ENCODE data around the gene PARP15.

The PARP15 gene

DNA sequence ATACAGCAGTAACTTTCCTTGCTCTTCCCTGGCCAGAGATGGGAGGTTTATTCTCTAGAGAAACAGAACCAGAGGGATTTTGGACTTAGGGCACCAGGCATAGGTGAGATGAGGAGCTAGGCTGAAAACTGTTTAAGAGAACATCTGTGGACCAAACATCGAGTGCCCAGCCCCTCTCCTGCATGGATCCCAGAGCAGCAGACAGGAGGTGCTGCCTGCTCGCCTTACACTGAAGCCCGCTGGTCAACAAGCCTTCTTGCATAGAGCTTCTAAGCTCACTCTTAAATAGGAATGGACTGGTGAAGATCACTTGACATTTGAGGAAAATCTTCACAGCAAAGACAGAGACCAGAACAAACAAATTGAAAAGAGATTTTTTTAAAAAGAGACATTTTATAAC is 41.2 kb downstream of the PARP15 start:
- TF ChIP-seq, protein P1, sequence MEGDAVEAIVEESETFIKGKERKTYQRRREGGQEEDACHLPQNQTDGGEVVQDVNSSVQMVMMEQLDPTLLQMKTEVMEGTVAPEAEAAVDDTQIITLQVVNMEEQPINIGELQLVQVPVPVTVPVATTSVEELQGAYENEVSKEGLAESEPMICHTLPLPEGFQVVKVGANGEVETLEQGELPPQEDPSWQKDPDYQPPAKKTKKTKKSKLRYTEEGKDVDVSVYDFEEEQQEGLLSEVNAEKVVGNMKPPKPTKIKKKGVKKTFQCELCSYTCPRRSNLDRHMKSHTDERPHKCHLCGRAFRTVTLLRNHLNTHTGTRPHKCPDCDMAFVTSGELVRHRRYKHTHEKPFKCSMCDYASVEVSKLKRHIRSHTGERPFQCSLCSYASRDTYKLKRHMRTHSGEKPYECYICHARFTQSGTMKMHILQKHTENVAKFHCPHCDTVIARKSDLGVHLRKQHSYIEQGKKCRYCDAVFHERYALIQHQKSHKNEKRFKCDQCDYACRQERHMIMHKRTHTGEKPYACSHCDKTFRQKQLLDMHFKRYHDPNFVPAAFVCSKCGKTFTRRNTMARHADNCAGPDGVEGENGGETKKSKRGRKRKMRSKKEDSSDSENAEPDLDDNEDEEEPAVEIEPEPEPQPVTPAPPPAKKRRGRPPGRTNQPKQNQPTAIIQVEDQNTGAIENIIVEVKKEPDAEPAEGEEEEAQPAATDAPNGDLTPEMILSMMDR (IDR thresholded peaks at IDR 0.05; ENCODE audit: low read depth, low read length), result no peak

DNA sequence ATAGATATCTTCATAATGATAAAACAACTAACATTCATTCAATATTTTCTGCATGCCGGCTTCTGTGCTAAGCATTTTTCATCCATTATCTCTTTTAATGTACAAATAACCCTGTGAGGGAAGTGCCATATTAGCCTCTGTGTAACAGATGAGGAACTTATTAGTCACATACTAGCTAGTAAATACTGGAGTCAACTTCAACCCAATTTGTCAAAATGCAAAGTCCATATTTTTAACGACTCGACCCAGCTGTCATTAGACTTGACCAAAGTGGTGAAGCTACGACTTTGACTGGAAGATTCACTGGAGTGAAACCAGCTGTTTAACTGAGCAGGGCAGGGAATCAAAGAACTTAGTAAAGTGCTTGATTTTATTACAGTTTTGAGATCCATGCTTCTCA is 41.6 kb downstream of the PARP15 start:
- no peak overlapping the region for H3K4me3 ChIP-seq (ENCODE audit: low read depth, low read length)
- TF ChIP-seq, protein P1 (IDR thresholded peaks at IDR 0.05; ENCODE audit: low read depth, low read length), result no peak

More for the DNA sequence above, 41.2 kb downstream of the PARP15 start:
- H3K4me3 ChIP-seq (ENCODE audit: low read depth, low read length), result no peak overlapping the region

DNA sequence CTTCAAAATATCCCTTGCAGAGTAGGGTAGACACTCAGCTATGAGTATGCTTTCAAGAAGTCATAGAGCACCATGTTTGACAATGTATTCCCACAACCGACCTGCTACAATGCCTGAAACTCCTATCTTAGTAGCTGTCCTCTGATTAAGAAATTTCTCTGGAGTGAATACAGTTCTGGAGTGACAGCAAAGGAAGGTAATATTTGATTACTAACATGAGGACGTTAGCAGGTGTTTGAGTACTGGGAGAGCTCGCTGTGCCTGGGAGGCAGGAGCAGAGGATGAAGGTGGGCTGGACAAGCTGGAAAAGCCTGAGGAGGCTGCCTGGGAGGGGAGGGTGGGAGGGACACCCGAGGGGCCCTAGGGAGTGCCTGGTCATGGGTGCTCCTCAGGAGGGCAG is 42.9 kb downstream of the PARP15 start:
- H3K4me3 ChIP-seq (ENCODE audit: low read depth, low read length), result no peak overlapping the region
- TF ChIP-seq, protein P1 (IDR thresholded peaks at IDR 0.05; ENCODE audit: low read depth, low read length), result no peak

DNA sequence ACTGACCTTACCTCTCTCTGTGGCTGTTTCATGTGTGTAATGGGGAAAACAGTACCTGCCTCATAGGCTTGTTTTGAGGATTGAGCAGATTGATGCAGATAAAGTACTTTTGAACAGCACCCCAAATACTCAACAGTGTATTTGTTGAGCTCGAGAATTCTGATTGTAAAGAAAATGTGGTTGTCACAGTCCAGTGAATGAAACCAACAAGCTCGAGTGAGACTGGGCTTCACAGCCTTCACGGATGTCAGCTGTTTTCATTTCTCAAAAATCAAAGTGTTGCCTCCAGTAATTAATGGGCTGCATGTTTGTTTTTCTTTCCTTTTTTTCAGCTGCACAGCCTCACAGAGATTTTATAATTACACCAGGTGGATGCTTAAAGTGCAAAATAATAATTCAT is 43.7 kb downstream of the PARP15 start:
- no peak overlapping the region for H3K4me3 ChIP-seq (ENCODE audit: low read depth, low read length)
- TF ChIP-seq, protein P1 (IDR thresholded peaks at IDR 0.05; ENCODE audit: low read depth, low read length), result no peak

DNA sequence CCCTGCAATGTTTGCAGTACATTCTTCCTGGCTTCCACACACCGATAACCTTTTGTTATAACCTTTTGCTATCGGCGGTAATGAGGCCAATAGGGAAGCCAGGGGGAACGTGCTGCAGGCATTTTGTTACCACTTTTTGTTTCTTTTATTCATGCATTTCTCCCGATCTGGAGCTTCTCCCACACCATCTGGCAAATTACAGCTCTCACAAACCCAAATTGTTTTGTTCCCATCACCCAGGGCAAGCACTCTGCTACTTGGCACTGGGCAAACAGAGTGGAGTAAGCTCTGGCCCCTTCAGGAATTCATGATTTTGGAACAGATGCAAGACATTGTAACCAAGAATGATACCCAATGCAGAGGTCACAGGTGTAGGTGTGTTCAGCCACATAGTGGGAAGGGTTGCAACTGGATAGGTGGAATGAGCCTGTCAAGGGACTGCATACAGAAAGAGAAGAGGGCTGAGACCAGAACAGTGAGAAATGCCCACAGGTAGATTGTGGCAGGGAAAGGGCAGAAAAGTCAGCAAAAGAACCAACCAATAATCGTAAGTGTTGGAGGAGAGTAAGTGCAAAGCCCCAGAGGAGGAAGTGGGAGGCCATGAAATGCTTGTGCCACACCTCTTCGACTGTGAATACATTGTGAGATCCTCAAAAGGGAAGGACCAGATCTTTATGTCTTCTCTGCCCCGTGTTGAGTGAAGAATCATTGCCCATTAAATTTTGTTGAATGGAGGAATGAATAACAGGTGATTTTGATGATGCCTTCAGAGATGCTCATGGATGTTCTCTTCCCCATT is 45.8 kb downstream of the PARP15 start:
- TF ChIP-seq, protein P1 (IDR thresholded peaks at IDR 0.05; ENCODE audit: low read depth, low read length), result no peak
- H3K4me3 ChIP-seq (ENCODE audit: low read depth, low read length), result no peak overlapping the region

DNA sequence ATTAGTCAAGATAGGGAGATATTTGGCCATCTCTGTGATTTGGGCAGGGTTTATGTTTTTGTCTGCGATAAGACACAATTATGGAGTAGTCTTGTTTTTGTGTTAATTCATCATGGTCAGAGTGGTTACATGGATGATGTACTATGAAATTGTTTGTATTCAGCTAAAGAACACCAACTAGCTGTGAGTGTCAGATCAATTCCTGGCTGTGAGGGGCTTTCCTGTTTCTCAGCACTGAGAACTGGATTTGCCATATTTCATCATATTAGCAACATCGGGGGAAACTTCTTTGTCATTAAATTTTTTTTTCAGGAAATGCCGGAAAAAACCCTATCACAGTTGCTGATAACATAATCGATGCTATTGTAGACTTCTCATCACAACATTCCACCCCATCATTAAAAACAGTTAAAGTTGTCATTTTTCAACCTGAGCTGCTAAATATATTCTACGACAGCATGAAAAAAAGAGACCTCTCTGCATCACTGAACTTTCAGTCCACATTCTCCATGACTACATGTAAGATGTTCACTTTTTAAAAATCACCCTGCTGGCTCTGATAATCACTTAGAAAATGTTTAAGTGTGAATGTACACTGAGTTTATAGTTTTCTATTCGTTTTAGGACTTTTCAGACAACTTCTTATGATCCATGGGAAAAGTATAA is 49.2 kb downstream of the PARP15 start:
- no peak overlapping the region for H3K4me3 ChIP-seq (ENCODE audit: low read depth, low read length)
- TF ChIP-seq, protein P1 (IDR thresholded peaks at IDR 0.05; ENCODE audit: low read depth, low read length), result no peak

DNA sequence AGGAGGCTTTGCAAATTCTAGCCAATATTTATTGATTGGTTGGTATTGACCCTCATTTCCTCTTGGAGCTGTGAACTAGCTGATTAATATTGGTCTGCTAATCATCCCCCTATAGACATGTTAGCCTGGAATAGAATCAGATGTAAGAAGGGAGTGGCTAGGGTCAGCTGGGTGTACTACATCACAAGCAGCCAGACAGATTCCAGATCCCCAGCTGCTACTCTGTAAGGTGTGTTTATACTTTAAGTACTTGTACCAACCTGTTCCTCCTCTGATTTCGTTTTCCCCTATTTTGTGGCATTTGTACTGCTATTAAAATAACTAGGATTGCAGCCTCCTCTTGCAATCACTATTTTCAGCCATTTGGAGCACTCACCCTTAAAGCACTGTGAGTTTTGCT is 49.9 kb downstream of the PARP15 start:
- no peak overlapping the region for H3K4me3 ChIP-seq (ENCODE audit: low read depth, low read length)
- TF ChIP-seq, protein P1 (IDR thresholded peaks at IDR 0.05; ENCODE audit: low read depth, low read length), result no peak
